Neural cell (in vitro differentiated cells): Measurements from ENCODE around the gene LMCD1. TPM values are rescaled to one million over a fixed set of nuclear protein-coding genes. Genes with fewer than 3 reads are reported as not detected.

Source experiments
- H2AFZ ChIP-seq: fragments of 200-600, 300-800 bp; sonication (generic), shearing (Covaris generic); 2 replicates; pipeline ENCODE4 v1.6.0; 2014; ENCODE audit warnings: low read depth, mild to moderate bottlenecking, antibody characterized with exemption, low read length, moderate library complexity
- H3F3A ChIP-seq: fragments of 200-600 bp; shearing (Covaris generic); 2 replicates; pipeline ENCODE4 v1.6.1; 2016; ENCODE audit warnings: mild to moderate bottlenecking, moderate library complexity, mixed read lengths, antibody characterized with exemption, low read length; ENCODE audit not compliant: insufficient read depth, poor library complexity, severe bottlenecking
- H3K27ac ChIP-seq: fragments of 200-600, 300-800 bp; sonication (generic), shearing (Covaris generic); 2 replicates; pipeline ENCODE4 v1.5.1; 2014; ENCODE audit warnings: mild to moderate bottlenecking, low read length, moderate library complexity
- H3K27me3 ChIP-seq: fragments of 300-800, 200-600 bp; sonication (generic), shearing (Covaris generic); 2 replicates; pipeline ENCODE4 v1.6.0; 2014; ENCODE audit warnings: mild to moderate bottlenecking, low read depth, low read length, moderate library complexity; ENCODE audit not compliant: insufficient read depth
- H3K36me3 ChIP-seq: fragments of 300-800, 200-600 bp; sonication (generic), shearing (Covaris generic); 2 replicates; pipeline ENCODE4 v1.5.1; 2014; ENCODE audit warnings: mild to moderate bottlenecking, antibody characterized with exemption, low read length, moderate library complexity; ENCODE audit not compliant: insufficient read depth
- H3K4me2 ChIP-seq: fragments of 300-800, 200-600 bp; sonication (generic), shearing (Covaris generic); 2 replicates; pipeline ENCODE4 v1.6.0; 2014; ENCODE audit warnings: mild to moderate bottlenecking, low read length
- H3K4me3 ChIP-seq: fragments of 300-800, 200-600 bp; sonication (generic), shearing (Covaris generic); 2 replicates; pipeline ENCODE4 v1.5.1; 2014; ENCODE audit warnings: mild to moderate bottlenecking, low read length, moderate library complexity
- H3K79me2 ChIP-seq: fragments of 200-600 bp; shearing (Covaris generic); replicated peaks from 2 replicates; pipeline ENCODE4 v1.6.0; 2014; ENCODE audit warnings: mild to moderate bottlenecking, low read length, moderate library complexity; ENCODE audit not compliant: insufficient read depth
- H3K9ac ChIP-seq: fragments of 300-800, 200-600 bp; sonication (generic), shearing (Covaris generic); 2 replicates; pipeline ENCODE4 v1.6.1; 2016; ENCODE audit warnings: mild to moderate bottlenecking, low read length, mixed read lengths
- H3K9me2 ChIP-seq: fragments of 200-600 bp; shearing (Covaris generic); 2 replicates; pipeline ENCODE4 v1.6.1; 2016; ENCODE audit warnings: mild to moderate bottlenecking, low read length, mixed read lengths; ENCODE audit not compliant: insufficient read depth
- H3K9me3 ChIP-seq: fragments of 200-600, 300-800 bp; sonication (generic), shearing (Covaris generic); 2 replicates; pipeline ENCODE4 v1.6.1; 2016; ENCODE audit warnings: mild to moderate bottlenecking, mixed run types, low read length, moderate library complexity, mixed read lengths
- H4K20me1 ChIP-seq: fragments of 200-600 bp; shearing (Covaris generic); 2 replicates; pipeline ENCODE4 v1.6.1; 2016; ENCODE audit warnings: mild to moderate bottlenecking, mixed run types; ENCODE audit not compliant: insufficient read depth
- EP300 ChIP-seq: fragments of 450-650 bp; conservative IDR thresholded peaks from 2 replicates; pipeline ENCODE4 v1.6.1; 2014; ENCODE audit warnings: antibody characterized with exemption, mild to moderate bottlenecking, moderate library complexity; ENCODE audit not compliant: poor library complexity, severe bottlenecking
- EZH2 ChIP-seq: fragments of 200-600, 300-800 bp; shearing (Covaris generic), sonication (generic); IDR thresholded peaks from 2 replicates; pipeline ENCODE4 v1.6.1; 2014; ENCODE audit warnings: antibody characterized with exemption, low read length, borderline replicate concordance, mild to moderate bottlenecking; ENCODE audit not compliant: insufficient read depth, poor library complexity, severe bottlenecking
- MXI1 ChIP-seq: fragments of 450-650 bp; conservative IDR thresholded peaks from 2 replicates; pipeline ENCODE4 v1.6.1; 2014; ENCODE audit warnings: antibody characterized with exemption, mild to moderate bottlenecking; ENCODE audit not compliant: poor library complexity, severe bottlenecking
- POLR2AphosphoS5 ChIP-seq: IDR thresholded peaks from 2 replicates; pipeline ENCODE4 v1.6.1; 2012
- RAD21 ChIP-seq: fragments of 450-650 bp; conservative IDR thresholded peaks from 2 replicates; pipeline ENCODE4 v1.6.1; 2014; ENCODE audit warnings: antibody characterized with exemption, mild to moderate bottlenecking, moderate library complexity
- REST ChIP-seq: IDR thresholded peaks from 2 replicates; pipeline ENCODE4 v1.6.1; 2012; ENCODE audit warnings: borderline replicate concordance
- SMC3 ChIP-seq: fragments of 450-650 bp; conservative IDR thresholded peaks from 2 replicates; pipeline ENCODE4 v1.6.1; 2014; ENCODE audit warnings: antibody characterized with exemption, mild to moderate bottlenecking, moderate library complexity; ENCODE audit not compliant: poor library complexity
- TAF1 ChIP-seq: IDR thresholded peaks from 2 replicates; pipeline ENCODE4 v1.6.1; 2012; ENCODE audit warnings: low read depth
- polyA plus RNA-seq: library from polyadenylated mRNA; depleted of rRNA; stranded (reverse); fragments of >200 nt; gene quantifications from 2 replicates; pipeline ENCODE4 v1.2.3, GENCODE V29; 2014
- TF ChIP-seq, protein P1 (sequence below): fragments of 450-650 bp; IDR thresholded peaks from 2 replicates; pipeline ENCODE4 v1.5.1; 2014; ENCODE audit warnings: antibody characterized with exemption, mild to moderate bottlenecking, moderate library complexity; ENCODE audit not compliant: poor library complexity, severe bottlenecking

LMCD1 gene
- polyA plus RNA-seq, 1 donor from 2014 or later: 3.5 TPM

DNA sequence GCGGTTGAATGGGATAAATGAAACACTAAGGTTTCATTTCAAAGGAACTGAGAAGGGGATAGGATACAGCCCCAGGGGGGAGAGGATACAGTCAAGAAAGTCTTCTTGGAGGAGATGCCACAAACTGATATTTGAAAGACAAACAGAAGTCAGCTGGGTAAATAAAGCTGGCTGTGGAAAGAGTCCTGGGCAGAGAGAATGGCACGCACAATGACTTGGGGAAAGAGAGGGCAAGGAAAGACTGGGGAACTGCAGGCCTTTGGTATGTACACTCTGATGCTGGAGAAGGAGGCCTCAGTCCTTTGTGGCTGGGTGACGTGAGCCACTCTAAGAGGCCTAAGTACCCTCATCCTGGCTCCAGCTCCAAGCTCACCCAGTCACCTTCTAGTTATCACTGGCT lies 45.2 kb upstream of the LMCD1 start:
- Histone ChIP-seq H3K27ac (no peak overlapping the region), H3K9me3 (no peaks in the 10 kb centered on the region), H3K9ac (no peak overlapping the region), H3K4me3 (no peak overlapping the region), H3K9me2 (no peaks in the 10 kb centered on the region), H3K4me2 (no peak overlapping the region), H3K79me2 (no peaks in the 10 kb centered on the region), H2AFZ (no peak overlapping the region), H4K20me1 (no peaks in the 10 kb centered on the region), H3K36me3 (no peaks in the 10 kb centered on the region), H3F3A (no peaks in the 10 kb centered on the region), H3K27me3 (no peaks in the 10 kb centered on the region)
- TF ChIP-seq RAD21 (no peak), EP300 (no peak), MXI1 (no peak), SMC3 (no peak), EZH2 (no peak), TAF1 (no peak), POLR2AphosphoS5 (no peak), REST (no peak)
- TF ChIP-seq, protein P1, sequence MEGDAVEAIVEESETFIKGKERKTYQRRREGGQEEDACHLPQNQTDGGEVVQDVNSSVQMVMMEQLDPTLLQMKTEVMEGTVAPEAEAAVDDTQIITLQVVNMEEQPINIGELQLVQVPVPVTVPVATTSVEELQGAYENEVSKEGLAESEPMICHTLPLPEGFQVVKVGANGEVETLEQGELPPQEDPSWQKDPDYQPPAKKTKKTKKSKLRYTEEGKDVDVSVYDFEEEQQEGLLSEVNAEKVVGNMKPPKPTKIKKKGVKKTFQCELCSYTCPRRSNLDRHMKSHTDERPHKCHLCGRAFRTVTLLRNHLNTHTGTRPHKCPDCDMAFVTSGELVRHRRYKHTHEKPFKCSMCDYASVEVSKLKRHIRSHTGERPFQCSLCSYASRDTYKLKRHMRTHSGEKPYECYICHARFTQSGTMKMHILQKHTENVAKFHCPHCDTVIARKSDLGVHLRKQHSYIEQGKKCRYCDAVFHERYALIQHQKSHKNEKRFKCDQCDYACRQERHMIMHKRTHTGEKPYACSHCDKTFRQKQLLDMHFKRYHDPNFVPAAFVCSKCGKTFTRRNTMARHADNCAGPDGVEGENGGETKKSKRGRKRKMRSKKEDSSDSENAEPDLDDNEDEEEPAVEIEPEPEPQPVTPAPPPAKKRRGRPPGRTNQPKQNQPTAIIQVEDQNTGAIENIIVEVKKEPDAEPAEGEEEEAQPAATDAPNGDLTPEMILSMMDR: no peak

- Histone ChIP-seq H3K36me3 (no peaks in the 10 kb centered on the region), H3K4me3 (no peak overlapping the region), H3K27me3 (no peaks in the 10 kb centered on the region), H4K20me1 (no peaks in the 10 kb centered on the region), H3K79me2 (no peaks in the 10 kb centered on the region), H3K9ac (no peak overlapping the region), H2AFZ (no peak overlapping the region), H3K27ac (no peak overlapping the region), H3K9me3 (no peaks in the 10 kb centered on the region), H3K4me2 (no peak overlapping the region), H3K9me2 (no peaks in the 10 kb centered on the region), H3F3A (no peaks in the 10 kb centered on the region)
- TF ChIP-seq MXI1: no peak
- TF ChIP-seq, protein P1: no peak
- TF ChIP-seq EZH2: no peak
- TF ChIP-seq EP300: no peak
- TF ChIP-seq TAF1: no peak
- TF ChIP-seq RAD21: no peak
- TF ChIP-seq REST: no peak
- TF ChIP-seq SMC3: no peak
- no peak for TF ChIP-seq POLR2AphosphoS5
Measured at GRCh38 chr3:8457039-8457438, 44.6 kb upstream of the LMCD1 start.
